GM13977 (cell line): ENCODE results near the gene GALNT17.
"Not testable (repeated sequence)": the region's sequence is repeated elsewhere in the genome, so short reads cannot be mapped to it uniquely, and the experiment has no call there.

Experiments used
- DNase-seq: peaks from one replicate; pipeline ENCODE4 v3.0.0; 2012; ENCODE audit warnings: low spot score
- in situ Hi-C: fragments of 300-500 bp; cut with MboI; formaldehyde crosslinking; loops from one replicate; pipeline ENCODE4 v1.12.0; 2022; ENCODE audit warnings: low sequenced_read_pairs, low pct_unique_long_range_greater_than_20kb, mixed read lengths, inconsistent platforms; ENCODE audit not compliant: unreplicated experiment
- TF ChIP-seq, protein P1 (sequence below): IDR thresholded peaks from 2 replicates; pipeline ENCODE4 v1.5.1; 2012; ENCODE audit warnings: mild to moderate bottlenecking, control low read depth; ENCODE audit not compliant: insufficient read depth; ENCODE audit errors: extremely low read depth, missing control alignments

The GALNT17 gene

DNA sequence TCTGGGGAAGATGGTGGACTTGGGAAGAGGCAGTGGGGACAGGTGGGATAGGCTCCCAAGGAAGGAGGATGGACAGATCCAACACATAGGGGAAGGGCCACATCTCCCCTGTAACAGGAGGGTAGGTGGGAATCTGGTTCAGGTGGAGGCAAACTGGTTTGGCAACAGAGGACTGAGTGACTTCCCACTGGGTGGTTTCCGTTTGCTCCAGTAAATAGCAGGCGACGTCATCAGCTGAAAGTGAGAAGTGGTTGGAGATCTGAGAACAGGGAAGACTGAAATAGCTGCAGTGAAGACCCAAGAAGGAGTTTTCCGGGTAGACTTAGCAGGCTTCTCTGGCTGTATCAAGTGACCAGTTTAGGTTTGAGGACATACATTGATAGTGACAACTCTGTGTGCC, 504.4 kb downstream of the GALNT17 start:
- no peak for DNase-seq
- in situ Hi-C loops: no loop called here
- TF ChIP-seq, protein P1, sequence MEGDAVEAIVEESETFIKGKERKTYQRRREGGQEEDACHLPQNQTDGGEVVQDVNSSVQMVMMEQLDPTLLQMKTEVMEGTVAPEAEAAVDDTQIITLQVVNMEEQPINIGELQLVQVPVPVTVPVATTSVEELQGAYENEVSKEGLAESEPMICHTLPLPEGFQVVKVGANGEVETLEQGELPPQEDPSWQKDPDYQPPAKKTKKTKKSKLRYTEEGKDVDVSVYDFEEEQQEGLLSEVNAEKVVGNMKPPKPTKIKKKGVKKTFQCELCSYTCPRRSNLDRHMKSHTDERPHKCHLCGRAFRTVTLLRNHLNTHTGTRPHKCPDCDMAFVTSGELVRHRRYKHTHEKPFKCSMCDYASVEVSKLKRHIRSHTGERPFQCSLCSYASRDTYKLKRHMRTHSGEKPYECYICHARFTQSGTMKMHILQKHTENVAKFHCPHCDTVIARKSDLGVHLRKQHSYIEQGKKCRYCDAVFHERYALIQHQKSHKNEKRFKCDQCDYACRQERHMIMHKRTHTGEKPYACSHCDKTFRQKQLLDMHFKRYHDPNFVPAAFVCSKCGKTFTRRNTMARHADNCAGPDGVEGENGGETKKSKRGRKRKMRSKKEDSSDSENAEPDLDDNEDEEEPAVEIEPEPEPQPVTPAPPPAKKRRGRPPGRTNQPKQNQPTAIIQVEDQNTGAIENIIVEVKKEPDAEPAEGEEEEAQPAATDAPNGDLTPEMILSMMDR: no peak

DNA sequence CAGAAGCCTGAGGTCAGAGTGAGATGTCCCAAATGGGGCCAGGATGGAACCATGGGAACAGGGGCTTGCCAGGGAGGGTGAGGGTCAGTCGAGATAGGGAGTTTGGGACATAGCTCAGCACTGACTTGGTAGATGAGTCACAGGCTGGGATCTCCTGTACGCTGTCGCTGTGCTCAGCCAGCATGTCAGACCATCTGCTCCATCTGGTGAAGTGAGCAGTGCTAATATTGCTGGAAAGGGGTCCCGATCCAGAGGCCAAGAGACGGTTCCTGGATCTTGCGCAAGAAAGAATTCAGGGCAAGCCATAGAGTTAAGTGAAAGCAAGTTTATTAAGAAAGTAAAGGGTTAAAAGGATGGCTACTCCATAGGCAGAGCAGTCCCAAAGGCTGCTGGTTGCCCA, 505.6 kb downstream of the GALNT17 start:
- no peak for DNase-seq
- TF ChIP-seq, protein P1: no peak
- in situ Hi-C loops: no loop called here

DNA sequence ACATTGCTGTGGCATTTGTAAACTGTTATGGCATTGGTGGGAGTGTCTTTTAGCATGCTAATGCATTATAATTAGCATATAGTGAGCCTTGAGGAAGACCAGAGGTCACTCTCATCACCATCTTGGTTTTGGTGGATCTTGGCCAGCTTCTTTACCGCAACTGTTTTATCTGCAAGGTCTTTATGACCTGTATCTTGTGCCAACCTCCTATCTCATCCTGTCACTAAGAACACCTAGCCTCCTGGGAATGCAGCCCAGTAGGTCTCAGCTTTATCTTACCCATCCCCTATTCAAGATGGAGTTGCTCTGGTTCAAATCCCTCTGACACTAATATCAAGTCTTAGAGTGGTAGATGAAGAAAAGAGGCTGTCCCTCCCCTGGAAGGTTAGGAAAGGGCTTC, 506.2 kb downstream of the GALNT17 start:
- in situ Hi-C loops: no loop called here
- TF ChIP-seq, protein P1: no peak
- no peak for DNase-seq

- DNase-seq: no peak
- TF ChIP-seq, protein P1: no peak
- in situ Hi-C loops: no loop called here
These were observed 507.6 kb downstream of the GALNT17 start for GRCh38 chr7:71639382-71640085.

- DNase-seq, in situ Hi-C loops: not testable (repeated sequence)
These were observed 511.1 kb downstream of the GALNT17 start for GRCh38 chr7:71643031-71643430.

GRCh38 chr7:71645836-71646235, 513.9 kb downstream of the GALNT17 start:
- TF ChIP-seq, protein P1: no peak
- no peak for DNase-seq
- in situ Hi-C loops: no loop called here

GRCh38 chr7:71649812-71650211, 517.9 kb downstream of the GALNT17 start:
- DNase-seq: no peak
- in situ Hi-C loops: no loop called here
- TF ChIP-seq, protein P1: no peak
